ENCODE data around the gene RNASEH2A. TPM values are rescaled to one million over a fixed set of nuclear protein-coding genes. Genes with fewer than 3 reads are reported as not detected.
A peak's percentile ranks its signal among the peaks of the same experiment; 100 is the strongest.

Gene RNASEH2A
- total and polyA plus RNA-seq, 4 experiments from 2014 or later, result 10.5 to 23.5 (median 14.7) TPM

- H3K27me3 Mint-ChIP-seq, result peaks cover 33 to 41% of the 10 kb centered on the region in 2 donors
- POLR2A ChIA-PET (ENCODE audit: partially characterized antibody), result no interaction called here
- DNase-seq, result no peak
Observed at GRCh38 chr19:12825254-12826131, 19.1 kb downstream of the RNASEH2A start.

DNA sequence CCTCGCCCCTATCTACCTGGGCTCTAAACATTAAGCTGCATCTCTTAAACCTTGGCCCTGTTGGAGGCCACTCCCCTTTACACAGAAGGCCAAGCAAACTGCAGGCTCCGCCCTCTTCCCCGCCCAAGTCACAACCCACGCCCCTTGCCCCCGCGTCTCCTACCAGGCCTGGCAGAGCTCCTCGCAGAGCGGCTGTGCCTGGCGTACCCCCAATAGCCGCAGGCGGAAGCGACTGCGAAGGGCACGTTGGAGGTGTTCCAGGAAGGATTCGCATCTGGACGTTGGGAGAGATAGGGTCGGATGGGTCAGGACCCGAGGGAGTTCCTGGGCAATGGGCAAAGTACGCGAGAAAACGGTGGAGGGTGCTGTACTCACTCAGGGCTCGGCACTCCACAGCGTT, 22.1 kb downstream of the RNASEH2A start:
- Histone ChIP-seq H3K36me3 (ENCODE audit: insufficient read depth, low read length) (no peaks in the 10 kb centered on the region), H3K9me3 (ENCODE audit: control insufficient read depth in 1 of 2, low read length in 2 of 2) (no peaks in the 10 kb centered on the region), H3K27me3 (ENCODE audit: insufficient read depth, low read length) (peaks cover 54% of the 10 kb centered on the region), H3K4me3 (ENCODE audit: low read length in 2 of 2) (no peak overlapping the region), H3K4me1 (ENCODE audit: insufficient read depth, low read length) (peaks cover 23% of the 10 kb centered on the region), H3K27ac (ENCODE audit: low read depth, low read length) (no peak overlapping the region)
- CTCF ChIA-PET (ENCODE audit: partially characterized antibody), result interaction anchor here (0.6 to 2.3 kb wide), 3 partner anchors 9 to 19 kb away, joined by 3 to 9 read pairs (median 3); no protein-coding TSS in a partner anchor
- POLR2A ChIA-PET (ENCODE audit: partially characterized antibody), result no interaction called here
- Mint-ChIP-seq H3K27ac (peak overlapping the region in 1 of 7 donors; percentile 30), H3K4me3 (no peak overlapping the region), H3K9me3 (peaks cover 0 to 9% (median 3%) of the 10 kb centered on the region in 8 donors), H3K27me3 (peaks cover 57 to 61% of the 10 kb centered on the region in 2 donors), H3K36me3 (peaks cover 0 to 2% of the 10 kb centered on the region in 2 donors), H3K4me1 (peaks cover 9 to 31% (median 18%) of the 10 kb centered on the region in 4 donors)
- intact Hi-C loops (cut with micrococcal nuclease), result no loop called here
- DNase-seq, result no peak

More at GRCh38 chr19:12825254-12826131, 19.1 kb downstream of the RNASEH2A start:
- no peak overlapping the region for H3K4me3 ChIP-seq (ENCODE audit: low read length in 2 of 2)
- Mint-ChIP-seq H3K4me1 (peaks cover 3 to 11% (median 5%) of the 10 kb centered on the region in 4 donors), H3K36me3 (peaks cover 0 to 5% of the 10 kb centered on the region in 2 donors), H3K9me3 (peaks cover 0 to 6% (median 4%) of the 10 kb centered on the region in 8 donors), H3K4me3 (peak overlapping the region in 1 of 8 donors; percentile 66), H3K27ac (peak overlapping the region in 1 of 7 donors; percentile 26)
- H3K27me3 ChIP-seq (ENCODE audit: insufficient read depth, low read length), result peaks cover 32% of the 10 kb centered on the region
- H3K4me1 ChIP-seq (ENCODE audit: insufficient read depth, low read length), result peaks cover 8% of the 10 kb centered on the region
- CTCF ChIA-PET (ENCODE audit: partially characterized antibody), result interaction anchor here (1.1 to 1.5 kb wide), 2 partner anchors 13 to 65 kb away, joined by 3 to 5 read pairs; no protein-coding TSS in a partner anchor
- intact Hi-C loops (cut with micrococcal nuclease), result no loop called here
- H3K9me3 ChIP-seq (ENCODE audit: control insufficient read depth in 1 of 2, low read length in 2 of 2), result no peaks in the 10 kb centered on the region
- H3K36me3 ChIP-seq (ENCODE audit: insufficient read depth, low read length), result no peaks in the 10 kb centered on the region
- H3K27ac ChIP-seq (ENCODE audit: low read depth, low read length), result no peak overlapping the region

DNA sequence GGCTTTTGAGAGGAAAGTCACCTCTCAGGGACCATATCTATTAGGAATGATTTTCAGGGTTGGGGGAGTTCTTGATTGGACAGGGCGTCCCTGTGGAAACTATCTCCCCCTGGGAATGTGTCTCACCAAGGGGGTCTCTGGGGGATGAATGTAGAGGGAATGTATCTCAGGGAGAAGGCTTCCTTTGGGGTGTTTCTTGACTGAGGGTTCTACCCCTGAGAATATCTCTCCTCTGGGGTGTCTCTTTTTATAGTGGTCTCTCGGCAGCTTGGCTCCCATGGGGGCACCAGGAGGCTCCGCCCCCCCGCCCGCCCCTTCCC, 27.0 kb downstream of the RNASEH2A start:
- POLR2A ChIA-PET (ENCODE audit: partially characterized antibody), result interaction anchor here (1.3 kb wide), 1 partner anchor 40 kb away, joined by 3 read pairs; no protein-coding TSS in a partner anchor
- Histone ChIP-seq H3K4me3 (ENCODE audit: low read length in 2 of 2) (no peak overlapping the region), H3K4me1 (ENCODE audit: insufficient read depth, low read length) (peaks cover 29% of the 10 kb centered on the region), H3K36me3 (ENCODE audit: insufficient read depth, low read length) (no peaks in the 10 kb centered on the region), H3K27me3 (ENCODE audit: insufficient read depth, low read length) (peaks cover 75% of the 10 kb centered on the region), H3K9me3 (ENCODE audit: control insufficient read depth in 1 of 2, low read length in 2 of 2) (no peaks in the 10 kb centered on the region), H3K27ac (ENCODE audit: low read depth, low read length) (no peak overlapping the region)
- peak overlapping the region in 4 of 7 donors; percentile 47 to 90 (median 58) for H3K27ac Mint-ChIP-seq
- H3K27me3 Mint-ChIP-seq, result peaks cover 63 to 68% of the 10 kb centered on the region in 2 donors
- intact Hi-C loops (cut with micrococcal nuclease), result no loop called here
- no peak for DNase-seq
- CTCF ChIA-PET (ENCODE audit: partially characterized antibody), result no interaction called here
- H3K4me3 Mint-ChIP-seq, result peak overlapping the region in 7 of 8 donors; percentile 15 to 68 (median 50)
- H3K36me3 Mint-ChIP-seq, result peaks cover 0 to 4% of the 10 kb centered on the region in 2 donors
- H3K9me3 Mint-ChIP-seq, result peaks cover 0 to 9% (median 3%) of the 10 kb centered on the region in 8 donors
- H3K4me1 Mint-ChIP-seq, result peaks cover 9 to 36% (median 25%) of the 10 kb centered on the region in 4 donors

- Histone ChIP-seq H3K27ac (ENCODE audit: low read depth, low read length) (no peak overlapping the region), H3K4me1 (ENCODE audit: insufficient read depth, low read length) (peaks cover 35% of the 10 kb centered on the region), H3K27me3 (ENCODE audit: insufficient read depth, low read length) (peaks cover 72% of the 10 kb centered on the region), H3K36me3 (ENCODE audit: insufficient read depth, low read length) (no peaks in the 10 kb centered on the region), H3K4me3 (ENCODE audit: low read length in 2 of 2) (peak overlapping the region in 1 of 2 donors; percentile 13), H3K9me3 (ENCODE audit: control insufficient read depth in 1 of 2, low read length in 2 of 2) (no peaks in the 10 kb centered on the region)
- Mint-ChIP-seq H3K4me1 (peaks cover 10 to 38% (median 26%) of the 10 kb centered on the region in 4 donors), H3K4me3 (peak overlapping the region in 6 of 8 donors; percentile 52 to 82 (median 65)), H3K27me3 (peaks cover 63 to 64% of the 10 kb centered on the region in 2 donors), H3K36me3 (peaks cover 0 to 4% of the 10 kb centered on the region in 2 donors), H3K9me3 (peaks cover 0 to 9% (median 3%) of the 10 kb centered on the region in 8 donors), H3K27ac (peak overlapping the region in 1 of 7 donors; percentile 55)
- ChIA-PET CTCF (ENCODE audit: partially characterized antibody) (interaction anchor here (0.8 to 2.2 kb wide), 2 partner anchors 14 to 131 kb away, joined by 3 to 7 read pairs; no protein-coding TSS in a partner anchor), POLR2A (ENCODE audit: partially characterized antibody) (interaction anchor here (1.3 kb wide), 1 partner anchor 41 kb away, joined by 3 read pairs; no protein-coding TSS in a partner anchor)
- DNase-seq, result no peak
- intact Hi-C loops (cut with micrococcal nuclease), result no loop called here
Observed at GRCh38 chr19:12833738-12834565, 27.6 kb downstream of the RNASEH2A start.

DNA sequence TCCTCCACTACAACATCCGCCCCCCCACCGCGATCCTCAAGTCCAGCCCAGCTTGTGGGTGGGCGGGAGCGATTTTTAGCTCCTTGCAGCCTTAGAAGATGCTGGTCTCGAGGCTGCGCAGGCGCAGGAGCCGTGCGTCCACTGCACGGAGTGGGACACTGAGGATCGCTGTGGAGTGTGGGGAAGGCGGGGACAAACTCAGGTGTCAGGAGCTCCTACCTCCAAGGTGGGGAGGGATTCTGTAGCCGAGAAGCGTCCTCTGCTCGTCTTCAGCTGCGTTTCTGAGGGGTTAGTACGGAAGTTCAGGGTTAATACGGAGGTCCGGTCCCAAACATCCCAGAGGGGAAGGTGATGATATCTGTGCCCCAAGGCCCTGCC, 28.2 kb downstream of the RNASEH2A start, which contains the start of gene RTBDN:
TSS of gene RTBDN (minus strand) at position 14 of the 378 bp plus-strand sequence. CDS start 4,600 bp downstream, outside the sequence.
- intact Hi-C loops (cut with micrococcal nuclease), result no loop called here
- no peaks in the 10 kb centered on the region for H3K36me3 ChIP-seq (ENCODE audit: insufficient read depth, low read length)
- ChIA-PET POLR2A (ENCODE audit: partially characterized antibody) (interaction anchor here (1.3 kb wide), 1 partner anchor 42 kb away, joined by 3 read pairs; no protein-coding TSS in a partner anchor), CTCF (ENCODE audit: partially characterized antibody) (interaction anchor here (0.8 to 2.2 kb wide), 2 partner anchors 14 to 131 kb away, joined by 3 to 7 read pairs; no protein-coding TSS in a partner anchor)
- Mint-ChIP-seq H3K27ac (peak within 1 kb of the TSS in 4 of 7 donors; percentile 47 to 90 (median 58)), H3K27me3 (peaks cover 66 to 68% of the 10 kb centered on the region in 2 donors), H3K9me3 (peaks cover 0 to 11% (median 4%) of the 10 kb centered on the region in 8 donors), H3K36me3 (peaks cover 0 to 4% of the 10 kb centered on the region in 2 donors), H3K4me3 (peak within 1 kb of the TSS; percentile 60 to 82 (median 66)), H3K4me1 (peaks cover 16 to 44% (median 32%) of the 10 kb centered on the region in 4 donors)
- H3K9me3 ChIP-seq (ENCODE audit: control insufficient read depth in 1 of 2, low read length in 2 of 2), result no peaks in the 10 kb centered on the region
- no peak for DNase-seq
- H3K27ac ChIP-seq (ENCODE audit: low read depth, low read length), result no peak within 1 kb of the TSS
- H3K4me1 ChIP-seq (ENCODE audit: insufficient read depth, low read length), result peaks cover 39% of the 10 kb centered on the region
- H3K27me3 ChIP-seq (ENCODE audit: insufficient read depth, low read length), result peaks cover 73% of the 10 kb centered on the region
- H3K4me3 ChIP-seq (ENCODE audit: low read length in 2 of 2), result peak within 1 kb of the TSS in 1 of 2 donors; percentile 13

DNA sequence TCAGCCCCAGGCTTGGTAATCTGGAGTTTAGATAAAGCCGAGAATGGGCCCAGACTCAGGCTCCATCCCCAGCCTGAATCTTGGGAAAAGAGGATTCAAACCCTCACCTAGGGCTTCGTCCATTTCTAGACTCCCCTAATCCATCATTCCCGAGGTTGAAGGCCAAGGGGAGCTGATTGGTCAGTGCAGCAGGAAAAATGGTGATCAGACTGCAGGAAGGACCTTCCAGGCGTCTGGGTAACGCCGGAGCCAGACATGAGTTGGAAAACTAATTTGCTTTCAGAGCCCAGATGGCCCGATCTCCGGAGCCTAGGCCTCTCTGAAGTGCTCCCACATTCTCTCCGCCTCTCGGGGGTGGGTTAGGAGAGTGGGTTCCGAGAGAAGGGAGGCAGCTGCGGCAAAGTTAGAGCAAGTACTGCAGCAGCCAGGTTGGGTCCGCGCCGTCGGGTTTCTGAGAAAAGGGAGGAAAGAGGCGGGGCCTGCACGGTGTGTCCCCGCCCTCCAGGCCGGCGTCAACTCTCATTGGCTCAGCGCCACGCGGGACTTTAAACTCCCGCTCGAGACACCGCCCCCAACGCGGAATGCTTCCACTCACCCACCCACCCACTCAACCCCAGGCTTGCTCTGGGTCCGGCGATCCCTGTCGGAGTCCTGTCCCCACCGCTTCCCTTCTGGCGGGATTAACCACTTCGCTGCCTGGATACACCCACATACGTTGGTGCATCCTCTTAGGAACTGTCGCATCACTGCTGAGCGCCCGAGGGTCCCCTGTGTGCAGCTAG, 28.8 kb downstream of the RNASEH2A start:
- CTCF ChIA-PET (ENCODE audit: partially characterized antibody), result interaction anchor here (2.2 kb wide), 1 partner anchor 13 kb away, joined by 7 read pairs; no protein-coding TSS in a partner anchor
- peaks cover 20 to 51% (median 33%) of the 10 kb centered on the region in 4 donors for H3K4me1 Mint-ChIP-seq

More for the DNA sequence above, 28.8 kb downstream of the RNASEH2A start:
- POLR2A ChIA-PET (ENCODE audit: partially characterized antibody), result no interaction called here
- no peak overlapping the region for H3K4me3 ChIP-seq (ENCODE audit: low read length in 2 of 2)
- H3K36me3 Mint-ChIP-seq, result peaks cover 0 to 4% of the 10 kb centered on the region in 2 donors
- DNase-seq, result no peak
- H3K4me3 Mint-ChIP-seq, result peak overlapping the region in 5 of 8 donors; percentile 52 to 82 (median 65)
- H3K27me3 ChIP-seq (ENCODE audit: insufficient read depth, low read length), result peaks cover 72% of the 10 kb centered on the region
- H3K27ac Mint-ChIP-seq, result peak overlapping the region in 1 of 7 donors; percentile 55
- no peaks in the 10 kb centered on the region for H3K36me3 ChIP-seq (ENCODE audit: insufficient read depth, low read length)
- H3K27me3 Mint-ChIP-seq, result peaks cover 65 to 67% of the 10 kb centered on the region in 2 donors
- H3K27ac ChIP-seq (ENCODE audit: low read depth, low read length), result no peak overlapping the region
- peaks cover 0 to 11% (median 4%) of the 10 kb centered on the region in 8 donors for H3K9me3 Mint-ChIP-seq
- peaks cover 39% of the 10 kb centered on the region for H3K4me1 ChIP-seq (ENCODE audit: insufficient read depth, low read length)
- intact Hi-C loops (cut with micrococcal nuclease), result no loop called here
- no peaks in the 10 kb centered on the region for H3K9me3 ChIP-seq (ENCODE audit: control insufficient read depth in 1 of 2, low read length in 2 of 2)

Data from CD4-positive, alpha-beta memory T cell (primary cell).